HG02943 (cell line): ENCODE results near the gene AGFG2.

Experiments
- ATAC-seq: cut with Tn5 transposase; IDR thresholded peaks from one replicate; pipeline ENCODE4 v1.9.1; 2021; ENCODE audit warnings: mild to moderate bottlenecking, low read depth, moderate library complexity; ENCODE audit not compliant: unreplicated experiment

AGFG2 gene

DNA sequence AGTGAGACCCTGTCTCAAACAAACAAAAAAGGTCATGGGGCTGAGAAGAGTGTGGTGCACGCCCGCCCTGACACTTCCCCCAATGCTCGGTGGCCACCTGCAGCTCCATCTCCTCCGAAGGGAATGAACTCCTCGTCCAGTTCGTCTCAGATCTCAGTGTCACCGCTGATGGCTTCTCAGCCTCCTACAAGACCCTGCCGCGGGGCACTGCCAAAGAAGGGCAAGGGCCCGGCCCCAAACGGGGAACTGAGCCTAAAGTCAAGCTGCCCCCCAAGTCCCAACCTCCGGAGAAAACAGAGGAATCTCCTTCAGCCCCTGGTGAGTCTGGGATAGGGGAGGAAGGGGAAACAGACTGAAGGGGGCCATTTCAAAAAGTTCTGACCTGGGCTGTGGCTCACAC, 67.3 kb downstream of the AGFG2 start:
- ATAC-seq: no peak

GRCh38 chr7:100607111-100607510, 68.1 kb downstream of the AGFG2 start:
- ATAC-seq: no peak

DNA sequence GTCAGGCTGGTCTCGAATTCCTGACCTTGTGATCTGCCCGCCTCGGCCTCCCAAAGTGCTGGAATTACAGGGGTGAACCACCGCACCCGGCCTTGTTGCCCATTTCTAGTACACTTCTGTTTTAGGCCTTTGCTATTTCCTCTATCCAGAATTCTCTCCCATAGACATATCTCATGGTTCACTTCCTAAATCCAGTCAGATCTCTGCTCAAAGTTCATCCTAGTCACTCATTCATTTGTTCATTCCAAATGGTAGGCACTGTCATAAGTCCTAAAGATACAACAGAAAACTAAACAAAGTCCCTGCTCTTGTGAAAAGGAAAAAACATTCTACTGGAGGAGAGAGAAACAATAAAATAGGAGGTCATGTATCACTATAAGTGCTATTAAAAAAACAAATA, 71.0 kb downstream of the AGFG2 start:
- no peak for ATAC-seq

GRCh38 chr7:100611983-100612729, 73.2 kb downstream of the AGFG2 start, which contains the start of gene MOSPD3:
Gene MOSPD3, plus strand, starts transcription at chr7:100612540. Its CDS starts 252 bp downstream, at chr7:100612792.
- peak; percentile 91 for ATAC-seq

DNA sequence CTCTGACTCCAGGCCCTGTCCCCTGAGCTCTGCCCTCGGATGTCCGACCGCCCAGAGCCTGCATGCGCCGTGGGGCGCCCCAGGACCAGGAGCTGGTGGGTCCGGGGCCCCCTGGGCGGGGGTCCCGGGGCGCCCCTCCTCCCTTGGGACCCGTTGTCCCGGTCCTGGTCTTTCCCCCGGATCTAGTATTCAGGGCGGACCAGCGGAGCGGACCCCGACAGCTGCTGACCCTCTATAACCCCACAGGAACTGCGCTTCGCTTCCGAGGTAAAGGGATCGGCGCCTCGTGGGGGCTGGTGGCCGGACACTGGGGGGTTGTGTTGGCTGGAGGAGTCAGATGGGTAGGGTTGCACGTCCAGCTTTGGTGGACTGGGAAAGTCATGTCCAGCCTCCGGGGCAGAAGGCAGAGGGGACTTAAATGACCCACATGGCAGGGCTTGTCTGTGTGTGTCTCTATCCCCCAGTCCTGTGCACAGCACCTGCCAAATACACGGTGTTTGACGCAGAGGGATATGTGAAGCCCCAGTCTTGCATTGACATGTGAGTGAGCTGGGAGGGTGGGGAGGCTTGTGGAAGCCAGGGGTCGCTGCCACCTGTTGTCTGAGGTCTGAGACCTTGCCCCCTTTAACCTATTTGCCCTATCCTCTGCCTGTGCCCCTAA, 73.9 kb downstream of the AGFG2 start:
- ATAC-seq: peak; percentile 3

- no peak for ATAC-seq
Measured at GRCh38 chr7:100613412-100614175, 74.6 kb downstream of the AGFG2 start.

DNA sequence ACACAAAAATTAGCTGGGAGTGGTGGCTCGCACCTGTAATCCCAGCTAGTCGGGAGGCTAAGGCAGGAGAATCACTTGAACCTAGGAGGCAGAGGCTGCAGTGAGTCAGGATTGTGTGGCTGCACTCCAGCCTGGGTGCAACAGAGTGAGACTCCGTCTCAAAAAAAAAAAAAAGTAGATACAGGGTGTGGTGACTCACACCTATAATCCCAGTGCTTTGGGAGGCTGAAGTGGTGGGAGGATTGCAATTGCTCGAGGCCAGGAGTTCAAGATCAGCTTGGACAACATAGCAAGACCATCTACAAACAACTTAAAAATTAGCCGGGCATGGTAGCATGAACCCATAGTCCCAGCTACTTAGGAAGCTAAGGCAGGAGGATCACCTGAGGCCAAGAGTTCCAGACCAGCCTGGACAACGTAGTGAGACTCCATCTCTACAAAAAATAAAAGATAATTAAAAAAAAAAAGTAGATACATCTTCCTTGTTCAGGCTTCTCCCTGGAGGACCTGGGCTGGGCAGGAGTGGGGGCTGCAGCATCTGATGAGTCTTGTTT, 75.4 kb downstream of the AGFG2 start:
- ATAC-seq: no peak
